Fibroblast of skin of right biceps (primary cell): ENCODE data around the gene MAGI3.
"Not testable (repeated sequence)": the region's sequence is repeated elsewhere in the genome, so short reads cannot be mapped to it uniquely, and the experiment has no call there.

ENCODE experiments used
- DNase-seq: peaks from one replicate; pipeline ENCODE4 v3.0.0-alpha.2; 2013

MAGI3 gene

GRCh38 chr1:113587475-113587874 lies 197.2 kb downstream of the MAGI3 start:
- DNase-seq, result no peak

GRCh38 chr1:113592230-113592629 lies 201.9 kb downstream of the MAGI3 start:
- no peak for DNase-seq

- DNase-seq, result no peak
These were observed 203.4 kb downstream of the MAGI3 start for GRCh38 chr1:113593550-113594297.

GRCh38 chr1:113604466-113604865 lies 214.2 kb downstream of the MAGI3 start:
- not testable (repeated sequence) for DNase-seq

GRCh38 chr1:113605146-113605545 lies 214.8 kb downstream of the MAGI3 start:
- peak; percentile 88 for DNase-seq

GRCh38 chr1:113608399-113608798 lies 218.1 kb downstream of the MAGI3 start:
- DNase-seq, result no peak

- DNase-seq, result no peak
These were observed 220.1 kb downstream of the MAGI3 start for GRCh38 chr1:113610372-113610771.

GRCh38 chr1:113615425-113615824 lies 225.1 kb downstream of the MAGI3 start:
- DNase-seq, result peak; percentile 59

- no peak for DNase-seq
These were observed 225.8 kb downstream of the MAGI3 start for GRCh38 chr1:113616156-113616555.

- peak; percentile 11 for DNase-seq
These were observed 227.3 kb downstream of the MAGI3 start for GRCh38 chr1:113617438-113618141.

- no peak for DNase-seq
These were observed 238.7 kb downstream of the MAGI3 start for GRCh38 chr1:113628997-113629396.

GRCh38 chr1:113630340-113631327 lies 240.3 kb downstream of the MAGI3 start:
- DNase-seq, result no peak

- no peak for DNase-seq
These were observed 251.1 kb downstream of the MAGI3 start for GRCh38 chr1:113641396-113641795.

- DNase-seq, result peak; percentile 37
These were observed 256.8 kb downstream of the MAGI3 start for GRCh38 chr1:113647164-113647563.

- DNase-seq, result no peak
These were observed 258.2 kb downstream of the MAGI3 start for GRCh38 chr1:113648478-113648877.

GRCh38 chr1:113652771-113653170 lies 262.5 kb downstream of the MAGI3 start:
- no peak for DNase-seq

GRCh38 chr1:113653741-113654140 lies 263.4 kb downstream of the MAGI3 start:
- no peak for DNase-seq

- DNase-seq, result no peak
These were observed 264.6 kb downstream of the MAGI3 start for GRCh38 chr1:113654883-113655282.

GRCh38 chr1:113657126-113657525 lies 266.8 kb downstream of the MAGI3 start:
- no peak for DNase-seq

GRCh38 chr1:113657556-113658063 lies 267.3 kb downstream of the MAGI3 start:
- no peak for DNase-seq

- DNase-seq, result no peak
These were observed 268.7 kb downstream of the MAGI3 start for GRCh38 chr1:113659035-113659434.

- no peak for DNase-seq
These were observed 269.2 kb downstream of the MAGI3 start for GRCh38 chr1:113659556-113659955.

- no peak for DNase-seq
These were observed 269.8 kb downstream of the MAGI3 start for GRCh38 chr1:113660088-113660487.
